ENCODE measurements around the gene SLC45A1.

SLC45A1 gene

GRCh38 chr1:8334106-8334851 is 16.4 kb downstream of the SLC45A1 start:
- peak overlapping the region; percentile 29 for H3K27ac Mint-ChIP-seq
- H3K4me3 Mint-ChIP-seq, result no peak overlapping the region
- peaks cover 5% of the 10 kb centered on the region for H3K36me3 Mint-ChIP-seq (ENCODE audit: low read depth)
- H3K27me3 Mint-ChIP-seq (ENCODE audit: low read depth, poor library complexity), result peaks cover 2% of the 10 kb centered on the region
- TF ChIP-seq CTCF (IDR thresholded peaks at IDR 0.05), result no peak
- H3K4me1 Mint-ChIP-seq, result peaks cover 5% of the 10 kb centered on the region
- DNase-seq, result no peak
- peaks cover 22% of the 10 kb centered on the region for H3K9me3 Mint-ChIP-seq

GRCh38 chr1:8335246-8335645 is 17.3 kb downstream of the SLC45A1 start:
- Mint-ChIP-seq H3K27ac (no peak overlapping the region), H3K4me3 (no peak overlapping the region), H3K9me3 (peaks cover 27% of the 10 kb centered on the region), H3K27me3 (ENCODE audit: low read depth, poor library complexity) (peaks cover 7% of the 10 kb centered on the region), H3K4me1 (peaks cover 5% of the 10 kb centered on the region), H3K36me3 (ENCODE audit: low read depth) (peaks cover 5% of the 10 kb centered on the region)
- no peak for DNase-seq
- no peak for TF ChIP-seq CTCF (IDR thresholded peaks at IDR 0.05)

GRCh38 chr1:8337776-8338525 is 20.0 kb downstream of the SLC45A1 start:
- H3K4me3 Mint-ChIP-seq, result no peak overlapping the region
- H3K4me1 Mint-ChIP-seq, result peaks cover 11% of the 10 kb centered on the region
- no peak for TF ChIP-seq CTCF (IDR thresholded peaks at IDR 0.05)

DNA sequence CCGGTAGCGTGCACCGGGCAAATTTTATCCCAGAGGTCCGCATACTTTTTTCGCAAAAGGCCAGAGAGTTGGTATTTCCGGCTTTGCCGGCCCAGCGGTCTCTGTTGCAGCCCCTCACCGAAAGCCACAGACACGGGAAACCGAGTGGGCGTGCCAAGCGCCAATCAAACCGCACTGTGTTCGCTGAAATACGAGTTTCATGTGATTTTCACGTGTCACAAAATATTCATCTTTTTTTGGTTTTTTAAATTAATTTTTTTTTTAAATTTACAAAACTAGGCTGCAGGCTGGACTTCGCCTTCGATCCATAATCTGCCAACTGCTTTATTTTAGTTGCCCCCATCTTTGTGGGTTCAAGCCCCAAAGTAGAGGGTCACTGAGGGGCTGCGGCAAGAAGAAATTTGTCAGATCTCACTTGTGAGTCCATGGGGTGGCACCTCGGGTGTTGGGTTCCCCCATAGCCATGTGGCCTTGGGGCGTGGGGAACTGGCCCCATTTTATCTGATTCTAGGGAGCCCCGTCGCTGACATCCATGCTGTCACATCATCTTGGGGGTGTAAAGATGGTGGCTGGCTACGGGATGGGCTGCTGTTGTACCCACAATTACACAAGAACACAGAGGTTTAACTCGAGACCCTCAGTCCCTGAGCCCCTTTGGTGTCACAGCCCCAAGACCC is 20.8 kb downstream of the SLC45A1 start:
- no peak for DNase-seq
- Mint-ChIP-seq H3K4me3 (no peak overlapping the region), H3K36me3 (ENCODE audit: low read depth) (peaks cover 5% of the 10 kb centered on the region), H3K9me3 (peaks cover 35% of the 10 kb centered on the region), H3K27ac (no peak overlapping the region), H3K27me3 (ENCODE audit: low read depth, poor library complexity) (peaks cover 12% of the 10 kb centered on the region), H3K4me1 (peaks cover 18% of the 10 kb centered on the region)
- no peak for TF ChIP-seq CTCF (IDR thresholded peaks at IDR 0.05)

More at GRCh38 chr1:8337776-8338525, 20.0 kb downstream of the SLC45A1 start:
- Mint-ChIP-seq H3K27me3 (ENCODE audit: low read depth, poor library complexity) (peaks cover 10% of the 10 kb centered on the region), H3K27ac (no peak overlapping the region), H3K9me3 (peaks cover 35% of the 10 kb centered on the region), H3K36me3 (ENCODE audit: low read depth) (peaks cover 5% of the 10 kb centered on the region)
- DNase-seq, result no peak

GRCh38 chr1:8339203-8339600 is 21.3 kb downstream of the SLC45A1 start:
- peaks cover 22% of the 10 kb centered on the region for H3K4me1 Mint-ChIP-seq
- TF ChIP-seq CTCF (IDR thresholded peaks at IDR 0.05), result no peak
- DNase-seq, result no peak
- H3K27me3 Mint-ChIP-seq (ENCODE audit: low read depth, poor library complexity), result peaks cover 12% of the 10 kb centered on the region
- H3K36me3 Mint-ChIP-seq (ENCODE audit: low read depth), result peaks cover 5% of the 10 kb centered on the region
- peaks cover 35% of the 10 kb centered on the region for H3K9me3 Mint-ChIP-seq
- no peak overlapping the region for H3K4me3 Mint-ChIP-seq
- H3K27ac Mint-ChIP-seq, result no peak overlapping the region

Data from nephron progenitor cell (in vitro differentiated cells).